CD1c-positive myeloid dendritic cell (primary cell): ENCODE results near the gene PYGM.

ENCODE experiments used
- DNase-seq: peaks from one replicate; pipeline ENCODE4 v3.0.0-alpha.2; 2016; ENCODE audit errors: extremely low spot score

PYGM gene

GRCh38 chr11:64735725-64736259 is 24.0 kb downstream of the PYGM start:
- no peak for DNase-seq

- no peak for DNase-seq
These were observed 24.7 kb downstream of the PYGM start for GRCh38 chr11:64734811-64735724.

- no peak for DNase-seq
These were observed 28.2 kb downstream of the PYGM start for GRCh38 chr11:64731601-64732000.

GRCh38 chr11:64729851-64730382 is 29.9 kb downstream of the PYGM start:
- no peak for DNase-seq

- no peak for DNase-seq
These were observed 30.9 kb downstream of the PYGM start for GRCh38 chr11:64728757-64729365.

GRCh38 chr11:64726867-64727530 is 32.8 kb downstream of the PYGM start:
- no peak for DNase-seq

- DNase-seq = no peak
These were observed 33.5 kb downstream of the PYGM start for GRCh38 chr11:64726211-64726641.

- DNase-seq = no peak
These were observed 34.8 kb downstream of the PYGM start for GRCh38 chr11:64724863-64725532.

- no peak for DNase-seq
These were observed 35.6 kb downstream of the PYGM start for GRCh38 chr11:64723907-64724862.

GRCh38 chr11:64723117-64723906 is 36.5 kb downstream of the PYGM start, which contains the start of gene NRXN2:
NRXN2 (minus strand) TSS chr11:64723197; CDS start chr11:64713699, 9,498 bp downstream.
- peak; percentile 81 for DNase-seq

- DNase-seq = no peak
These were observed 37.4 kb downstream of the PYGM start for GRCh38 chr11:64722141-64723065.

- DNase-seq = no peak
These were observed 38.4 kb downstream of the PYGM start for GRCh38 chr11:64721359-64721699.

- DNase-seq = no peak
These were observed 39.0 kb downstream of the PYGM start for GRCh38 chr11:64720640-64721358.

- no peak for DNase-seq
These were observed 39.6 kb downstream of the PYGM start for GRCh38 chr11:64720167-64720566.

GRCh38 chr11:64719406-64719805 is 40.4 kb downstream of the PYGM start:
- DNase-seq = no peak

GRCh38 chr11:64718780-64719124 is 41.0 kb downstream of the PYGM start:
- DNase-seq = no peak

- DNase-seq = no peak
These were observed 41.5 kb downstream of the PYGM start for GRCh38 chr11:64718084-64718779.
